Testis (tissue), 2 donors: ENCODE data around the gene KLF17.

Experiments used
- CTCF ChIP-seq, 3 experiments: fragments of 450-650 bp in 2 of 3; fragments of 200-600 bp in 1 of 3; sonication (generic) in 1 of 3; IDR thresholded peaks; one replicate each; pipeline ENCODE4 v1.5.1; 2016 to 2019; ENCODE audit warnings: antibody characterized with exemption in 3 of 3, mild to moderate bottlenecking in 2 of 3, moderate library complexity in 1 of 3
- POLR2A ChIP-seq: fragments of 450-650 bp; IDR thresholded peaks from one replicate; pipeline ENCODE4 v1.6.1; 2017; ENCODE audit warnings: antibody characterized with exemption, mild to moderate bottlenecking, moderate library complexity

GRCh38 chr1:44170281-44170823, 51.7 kb downstream of the KLF17 start:
- TF ChIP-seq CTCF (IDR thresholded peaks at IDR 0.05) (no peak), POLR2A (no peak)
